Right hindlimb (tissue), 1 donor: ENCODE data around the gene PDE4B.
"Not testable (repeated sequence)": the region's sequence is repeated elsewhere in the genome, so short reads cannot be mapped to it uniquely, and the experiment has no call there.

Experiments used
- DNase-seq: peaks from one replicate; pipeline ENCODE4 v3.0.0-alpha.2; 2018

Gene PDE4B

GRCh38 chr1:65817891-65818290 is 25.2 kb downstream of the PDE4B start:
- no peak for DNase-seq

GRCh38 chr1:65818966-65819365 is 26.3 kb downstream of the PDE4B start:
- DNase-seq, result no peak

- DNase-seq, result no peak
Observed at GRCh38 chr1:65820983-65821382, 28.3 kb downstream of the PDE4B start.

GRCh38 chr1:65821386-65821785 is 28.7 kb downstream of the PDE4B start:
- no peak for DNase-seq

GRCh38 chr1:65824103-65824502 is 31.4 kb downstream of the PDE4B start:
- DNase-seq, result no peak

GRCh38 chr1:65825741-65826140 is 33.0 kb downstream of the PDE4B start:
- DNase-seq, result no peak

GRCh38 chr1:65826782-65827181 is 34.1 kb downstream of the PDE4B start:
- no peak for DNase-seq

- no peak for DNase-seq
Observed at GRCh38 chr1:65827346-65827745, 34.7 kb downstream of the PDE4B start.

GRCh38 chr1:65830306-65830705 is 37.6 kb downstream of the PDE4B start:
- no peak for DNase-seq

GRCh38 chr1:65832296-65832695 is 39.6 kb downstream of the PDE4B start:
- no peak for DNase-seq

- DNase-seq, result no peak
Observed at GRCh38 chr1:65836686-65837085, 44.0 kb downstream of the PDE4B start.

GRCh38 chr1:65840683-65841082 is 48.0 kb downstream of the PDE4B start:
- DNase-seq, result no peak

- no peak for DNase-seq
Observed at GRCh38 chr1:65844296-65844695, 51.6 kb downstream of the PDE4B start.

- no peak for DNase-seq
Observed at GRCh38 chr1:65844821-65845534, 52.3 kb downstream of the PDE4B start.

GRCh38 chr1:65845535-65846060 is 52.9 kb downstream of the PDE4B start:
- no peak for DNase-seq

GRCh38 chr1:65846866-65847265 is 54.2 kb downstream of the PDE4B start:
- DNase-seq, result no peak

GRCh38 chr1:65850281-65850680 is 57.6 kb downstream of the PDE4B start:
- DNase-seq, result no peak

GRCh38 chr1:65856591-65856990 is 63.9 kb downstream of the PDE4B start:
- not testable (repeated sequence) for DNase-seq

- no peak for DNase-seq
Observed at GRCh38 chr1:65866439-65866838, 73.7 kb downstream of the PDE4B start.

- DNase-seq, result no peak
Observed at GRCh38 chr1:65872301-65872700, 79.6 kb downstream of the PDE4B start.

GRCh38 chr1:65878342-65878741 is 85.6 kb downstream of the PDE4B start:
- DNase-seq, result not testable (repeated sequence)

GRCh38 chr1:65880611-65881010 is 87.9 kb downstream of the PDE4B start:
- DNase-seq, result no peak

GRCh38 chr1:65881067-65881594 is 88.4 kb downstream of the PDE4B start:
- no peak for DNase-seq

GRCh38 chr1:65882076-65882475 is 89.4 kb downstream of the PDE4B start:
- DNase-seq, result no peak

- no peak for DNase-seq
Observed at GRCh38 chr1:65889441-65889840, 96.7 kb downstream of the PDE4B start.
